ENCODE results near the gene RNF144B. TPM values are rescaled to one million over a fixed set of nuclear protein-coding genes. Genes with fewer than 3 reads are reported as not detected.

Gene RNF144B
- total and polyA plus RNA-seq, 2 of the 8 experiments (the other 6 are each of a cell fraction or from before 2014, with no cell fraction given), result 1.8 to 11.2 TPM

DNA sequence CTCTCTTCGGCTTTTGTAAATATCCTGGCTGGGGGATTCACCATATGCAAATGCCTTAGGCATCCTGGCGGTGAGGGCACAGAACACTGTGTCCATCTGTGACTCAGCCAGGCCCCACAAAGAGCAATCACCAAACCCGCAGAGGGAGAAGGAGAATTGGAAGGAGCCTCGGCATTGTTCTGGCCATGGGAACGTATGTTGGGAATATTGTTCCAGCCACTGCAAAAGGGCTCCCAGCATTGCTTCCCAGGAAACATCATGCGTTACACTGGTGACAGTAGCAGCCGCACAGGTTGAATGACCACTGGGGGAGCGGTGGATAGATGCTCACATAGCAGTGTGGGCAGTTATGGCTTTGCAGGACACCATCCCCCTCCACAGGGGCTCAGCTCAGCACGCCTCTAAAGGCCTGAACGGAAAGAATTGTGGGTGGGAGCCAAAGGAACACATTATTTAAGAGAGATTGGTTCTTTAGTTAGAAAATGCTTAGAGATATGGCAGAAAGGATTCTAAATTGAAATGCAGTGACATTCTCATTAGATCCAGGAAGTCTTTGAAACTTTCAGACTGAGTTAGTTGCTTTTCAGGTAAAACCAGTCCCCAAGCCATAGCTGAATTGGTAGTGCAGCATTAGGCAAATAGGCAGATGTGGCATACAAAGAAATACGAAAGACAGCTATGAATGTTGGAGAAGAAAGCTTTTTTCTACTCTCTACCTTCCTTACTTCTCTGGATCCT, 104.3 kb downstream of the RNF144B start (continued):
- TF ChIP-seq BCL11A (IDR thresholded peaks at IDR 0.05; ENCODE audit: low read depth in 2 of 2, low read length in 2 of 2) (no peak), RXRA (IDR thresholded peaks at IDR 0.05; ENCODE audit: insufficient read depth, low read depth, low read length) (no peak), CREB1 (IDR thresholded peaks at IDR 0.05) (no peak), EP300 (IDR thresholded peaks at IDR 0.05; ENCODE audit: borderline replicate concordance in 1 of 2, low read depth in 2 of 2, low read length in 2 of 2) (no peak), ZNF274 (IDR thresholded peaks at IDR 0.05; ENCODE audit: borderline replicate concordance, extremely low read depth, low read length) (no peak), HDAC2 (IDR thresholded peaks at IDR 0.05; ENCODE audit: borderline replicate concordance in 1 of 2, low read depth in 2 of 2, low read length in 2 of 2) (no peak)

Data from H1 (cell line).